SIG-M5 treated with dmso at 0.1 percent for 504 hours (cell line): ENCODE data around the gene SMC3.
"Not testable (repeated sequence)": the region's sequence is repeated elsewhere in the genome, so short reads cannot be mapped to it uniquely, and the experiment has no call there.

Experiments
- DNase-seq: peaks from one replicate; lab custom pipeline; 2025; ENCODE audit not compliant: unreplicated experiment; lab: John Stamatoyannopoulos, UW

Gene SMC3

DNA sequence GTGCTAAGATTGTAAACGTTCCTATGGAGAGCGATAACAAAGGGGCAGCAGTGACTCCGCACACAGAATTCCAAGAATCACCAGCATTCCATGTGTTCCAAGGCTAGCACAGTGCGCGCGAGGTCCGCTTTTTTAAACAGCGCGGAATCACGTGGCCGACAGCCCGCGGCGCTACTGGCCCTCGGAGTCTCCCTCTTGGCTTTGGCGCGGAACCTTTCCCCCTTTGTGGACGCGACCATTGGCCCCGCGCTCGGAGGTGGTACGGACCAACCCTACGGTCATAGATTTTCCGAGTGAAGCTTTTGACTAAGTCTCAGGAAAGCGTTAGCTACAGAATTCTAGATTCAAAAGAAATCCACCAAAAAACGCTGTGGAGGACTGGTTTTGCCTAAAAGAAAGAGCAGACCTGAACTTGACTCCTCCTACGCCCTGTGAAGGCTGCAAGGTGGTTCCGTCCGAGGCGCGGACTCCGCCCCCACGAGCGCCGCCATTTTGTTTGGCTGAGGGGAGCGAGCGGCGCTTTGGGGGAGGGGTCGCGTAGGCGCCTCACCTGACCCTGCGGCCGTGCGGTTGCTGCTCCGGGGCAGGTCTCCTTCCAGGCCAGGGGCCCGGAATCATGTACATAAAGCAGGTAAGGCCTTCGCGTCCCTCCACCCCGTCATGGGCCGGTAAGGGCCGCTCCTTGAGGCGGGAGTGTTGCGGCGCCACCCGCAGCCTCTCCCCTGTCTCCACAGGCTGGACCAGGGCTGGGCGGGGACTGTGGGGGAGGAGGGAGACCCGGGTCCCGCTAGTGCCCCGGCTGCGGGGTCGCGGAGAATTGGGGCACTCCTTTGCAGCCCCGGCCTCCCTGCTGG is at the start of gene SMC3:
TSS of gene SMC3 (plus strand) at position 495 of the 854 bp plus-strand sequence. CDS start at position 617, 122 bp downstream.
- DNase-seq, result peak; percentile 89

DNA sequence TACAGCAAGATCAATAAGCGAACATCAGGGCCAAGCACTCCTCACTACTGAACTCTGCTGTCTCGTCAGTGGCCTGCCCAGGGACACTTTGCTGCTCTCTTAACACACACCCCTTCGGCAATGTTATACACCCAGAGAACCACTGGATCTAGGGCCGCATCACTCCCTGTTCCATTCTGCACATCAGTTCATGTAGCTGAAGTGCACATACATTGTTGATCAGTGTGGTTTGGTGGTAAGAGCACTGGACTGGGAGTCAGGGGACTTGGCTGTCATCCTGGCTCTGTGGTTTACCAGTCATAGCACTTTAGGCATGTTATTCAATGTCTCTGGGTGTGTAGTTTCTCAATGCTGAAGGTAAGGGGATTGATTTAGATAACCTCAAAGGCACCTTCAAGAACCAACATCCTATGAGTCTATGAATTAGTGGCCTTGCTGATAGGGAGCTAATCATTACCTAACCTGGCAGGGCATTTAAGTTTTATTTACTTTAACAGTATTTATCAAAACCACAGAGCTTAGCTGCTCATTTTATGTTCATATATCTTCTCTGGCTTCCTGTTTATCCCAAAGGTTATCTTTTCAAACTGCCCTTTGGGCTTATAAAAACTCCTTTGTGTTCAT is 45.0 kb upstream of the SMC3 start:
- no peak for DNase-seq

DNA sequence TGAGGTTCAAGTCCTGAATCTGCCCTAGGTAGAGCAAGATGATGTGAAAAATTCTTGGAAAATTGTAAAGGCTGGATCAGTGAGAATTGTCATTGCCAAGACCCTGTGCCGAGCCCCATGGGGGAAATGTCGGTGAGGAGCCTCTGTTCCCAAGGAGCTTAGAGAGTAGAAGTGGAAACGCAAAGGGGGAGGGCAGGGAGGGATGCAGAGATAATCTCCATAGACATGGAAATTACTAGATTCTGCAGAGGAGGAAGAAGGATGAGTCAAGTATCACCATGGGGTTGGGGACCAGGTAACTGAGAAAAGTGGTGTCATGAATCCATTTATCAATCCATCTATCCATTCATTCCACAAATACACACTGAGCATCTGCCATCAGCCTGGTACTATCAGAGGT is 43.8 kb upstream of the SMC3 start:
- DNase-seq, result no peak

DNA sequence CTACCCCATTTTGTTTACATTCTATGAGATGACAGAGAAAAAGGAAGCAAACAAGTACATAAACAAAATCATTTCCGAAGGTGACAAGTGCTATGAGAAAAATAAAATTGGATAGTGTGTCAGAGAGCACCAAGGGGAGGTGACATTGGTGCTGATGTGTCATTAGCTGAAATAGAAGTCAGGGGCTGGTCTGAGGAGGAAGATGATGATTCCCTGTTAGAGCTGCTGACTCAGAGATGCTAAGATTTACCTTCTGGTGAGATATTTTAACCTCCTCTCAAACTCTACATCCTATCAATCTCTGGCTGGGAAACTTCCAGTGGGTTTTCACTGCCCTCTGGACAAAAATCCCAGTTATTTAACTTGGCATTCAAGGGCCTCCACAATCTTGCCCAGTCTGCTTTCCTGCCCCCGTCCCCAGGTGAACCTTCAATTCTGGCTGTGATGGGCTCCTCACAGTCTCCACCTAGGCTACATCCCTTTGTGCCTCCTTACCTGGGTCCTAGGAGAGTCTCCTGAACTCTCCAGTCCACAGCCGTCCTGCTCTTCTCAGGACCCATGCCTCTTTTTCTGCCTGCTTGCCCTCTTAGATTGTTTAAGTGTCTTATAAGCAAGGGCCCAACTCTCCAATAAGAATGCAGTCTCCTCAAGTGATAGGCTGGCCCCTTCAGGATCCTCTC is 43.2 kb upstream of the SMC3 start:
- no peak for DNase-seq

DNA sequence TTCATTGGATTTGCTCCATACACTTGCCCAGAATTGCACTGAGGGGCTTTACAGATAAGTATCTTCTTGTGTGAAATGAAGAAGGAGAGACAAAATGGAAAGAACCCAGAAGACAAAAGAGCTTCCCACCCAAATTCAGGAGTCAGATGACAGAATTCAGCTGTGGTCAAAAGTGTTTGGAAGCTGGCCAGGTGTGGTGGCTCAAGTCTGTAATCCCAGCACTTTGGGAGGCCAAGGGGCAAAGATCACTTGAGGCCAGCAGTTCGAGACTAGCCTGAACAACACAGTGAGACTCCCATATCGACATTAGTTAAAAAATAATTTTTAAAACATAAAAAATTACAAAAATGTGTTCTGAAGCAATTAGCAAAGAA is 42.6 kb upstream of the SMC3 start:
- DNase-seq, result no peak

DNA sequence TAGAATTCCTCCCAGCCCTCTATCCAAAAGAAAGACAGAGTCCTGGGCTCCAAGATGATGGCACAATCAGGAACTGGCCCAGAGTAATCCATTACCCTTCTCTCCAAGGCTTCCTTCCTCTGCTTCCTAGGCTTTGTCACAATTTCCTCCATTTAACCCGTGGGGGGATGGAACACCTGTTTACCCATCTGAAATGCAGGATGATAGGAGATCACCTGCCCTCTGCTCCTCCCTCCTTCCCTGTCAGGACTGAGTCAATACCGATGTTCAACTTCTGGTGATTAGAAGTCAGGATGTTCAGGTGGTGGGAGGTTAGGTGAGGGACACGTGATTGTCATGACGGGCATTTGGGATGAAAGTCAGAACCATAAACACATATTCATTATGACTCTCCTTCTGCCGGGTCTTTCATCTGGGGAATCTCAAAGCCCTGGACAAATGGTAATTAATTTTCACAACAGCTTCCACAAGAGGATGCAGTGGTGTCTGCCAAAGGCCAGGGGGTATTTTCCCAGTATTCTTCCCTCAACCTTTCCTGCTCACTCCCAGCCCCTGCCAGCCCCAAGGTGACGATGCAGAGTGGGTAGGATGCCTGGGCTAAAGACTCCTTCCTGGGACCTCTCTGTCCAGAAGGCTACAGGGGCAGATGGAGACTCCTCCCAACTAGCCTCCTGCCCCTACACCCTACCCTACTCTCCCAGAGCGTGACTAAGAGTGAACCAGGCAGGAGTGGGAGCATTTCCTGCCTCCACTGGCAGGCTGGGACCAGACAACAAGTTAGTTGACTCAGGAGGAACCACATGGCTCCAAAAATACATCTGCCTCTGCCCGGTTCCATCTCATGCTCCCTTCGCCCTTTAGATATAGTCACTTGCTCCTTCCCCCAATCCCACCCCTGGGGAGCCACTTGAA is 41.9 kb upstream of the SMC3 start:
- DNase-seq, result no peak

DNA sequence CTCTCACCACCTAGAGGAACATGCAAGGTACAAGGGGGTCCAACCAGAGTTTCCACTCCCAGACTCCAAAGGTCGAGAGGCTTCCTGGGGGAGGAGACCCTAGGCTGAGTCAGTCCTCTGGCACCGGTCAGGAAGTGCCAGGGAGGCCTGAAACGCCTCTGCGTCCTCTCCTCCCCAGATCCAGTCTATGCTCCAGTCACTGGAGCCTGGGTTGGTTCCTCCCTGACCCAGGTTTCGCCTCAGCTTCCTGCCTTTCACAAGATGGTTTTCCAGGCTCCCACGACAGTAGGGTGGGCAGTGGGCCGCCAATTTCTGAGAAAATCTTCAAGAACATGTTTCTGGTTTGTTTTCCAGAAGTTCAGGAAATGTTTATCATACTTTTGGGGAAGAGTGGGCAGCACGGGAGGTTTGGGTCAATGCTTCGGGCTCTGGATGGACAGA is 39.7 kb upstream of the SMC3 start:
- DNase-seq, result no peak

DNA sequence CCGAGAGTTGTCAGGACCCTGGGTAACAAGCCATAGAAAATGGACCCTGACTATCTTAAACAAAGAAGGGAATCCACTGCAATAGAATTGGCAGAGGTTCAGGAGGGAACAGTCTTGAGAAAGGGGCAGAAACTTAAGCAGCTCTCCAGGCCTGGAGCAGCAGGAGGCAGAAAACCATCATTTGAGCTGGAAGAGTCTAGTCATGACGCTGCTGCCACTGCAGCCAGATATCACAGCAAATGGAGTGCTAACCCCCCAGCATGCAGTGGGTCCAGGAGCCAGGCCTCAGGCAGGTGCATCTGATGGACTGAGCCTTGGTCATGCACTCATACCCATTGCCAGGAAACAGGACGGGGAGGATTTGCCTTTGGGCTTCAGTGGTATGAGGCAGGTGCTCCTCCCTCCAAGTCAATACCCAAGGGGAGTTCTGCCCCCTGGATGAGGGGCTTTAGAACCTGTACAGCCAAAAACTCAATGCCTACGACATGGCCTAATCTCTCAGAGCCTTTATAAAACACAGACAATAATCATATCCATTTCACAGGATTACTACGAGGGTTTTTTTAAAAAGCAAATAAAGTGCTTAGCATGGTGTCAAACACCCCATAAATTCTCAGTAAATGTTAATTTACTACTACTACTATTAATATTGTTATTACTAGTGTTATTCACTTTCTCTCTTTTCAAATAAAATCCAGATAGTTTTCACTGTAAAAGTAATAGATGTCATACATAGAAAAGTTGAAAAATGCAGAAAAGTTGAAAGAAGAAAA is 39.1 kb upstream of the SMC3 start:
- no peak for DNase-seq

DNA sequence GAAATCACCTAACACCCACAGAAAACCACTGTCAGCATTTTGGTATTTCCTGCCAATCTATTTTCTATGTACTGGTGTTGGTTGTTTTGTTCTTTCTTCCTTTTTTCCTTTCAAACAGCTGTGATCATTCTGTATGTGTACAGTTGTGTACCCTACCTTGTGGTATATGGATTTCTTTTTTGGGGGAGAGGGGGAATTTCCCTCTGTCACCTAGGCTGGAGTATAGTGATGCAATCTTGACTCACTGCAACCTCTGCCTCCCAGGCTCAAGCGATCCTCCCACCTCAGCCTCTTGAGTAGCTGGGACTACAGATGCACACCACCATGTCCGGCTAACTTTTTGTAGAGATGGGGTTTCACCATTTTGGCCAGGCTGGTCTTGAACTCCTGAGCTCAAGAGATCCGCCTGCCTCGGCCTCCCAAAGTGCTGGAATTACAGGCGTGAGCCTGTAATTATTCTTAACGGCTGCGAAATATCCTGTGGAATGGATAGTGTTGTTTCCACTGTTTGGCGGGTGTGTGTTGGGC is 38.4 kb upstream of the SMC3 start:
- DNase-seq, result not testable (repeated sequence)

DNA sequence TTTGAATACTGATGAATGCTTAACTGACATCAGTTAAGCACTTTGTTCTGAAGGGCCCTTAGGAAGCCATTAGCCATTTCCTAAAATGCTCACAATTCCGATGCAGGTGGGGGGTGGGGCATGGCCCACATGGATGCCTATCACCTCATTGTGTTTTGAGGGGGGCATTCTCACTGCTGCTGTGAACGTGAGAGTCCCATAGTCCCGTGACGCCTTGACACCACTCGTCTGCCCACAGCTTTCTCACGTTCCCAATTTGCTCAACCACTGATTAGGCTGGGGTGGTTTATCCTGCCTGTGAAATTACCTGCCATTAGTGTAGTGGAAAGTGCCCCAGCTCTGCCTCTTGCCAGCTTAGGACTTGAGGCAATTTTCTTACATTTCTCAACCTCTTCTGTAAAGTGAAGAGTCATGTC is 37.9 kb upstream of the SMC3 start:
- DNase-seq, result no peak

DNA sequence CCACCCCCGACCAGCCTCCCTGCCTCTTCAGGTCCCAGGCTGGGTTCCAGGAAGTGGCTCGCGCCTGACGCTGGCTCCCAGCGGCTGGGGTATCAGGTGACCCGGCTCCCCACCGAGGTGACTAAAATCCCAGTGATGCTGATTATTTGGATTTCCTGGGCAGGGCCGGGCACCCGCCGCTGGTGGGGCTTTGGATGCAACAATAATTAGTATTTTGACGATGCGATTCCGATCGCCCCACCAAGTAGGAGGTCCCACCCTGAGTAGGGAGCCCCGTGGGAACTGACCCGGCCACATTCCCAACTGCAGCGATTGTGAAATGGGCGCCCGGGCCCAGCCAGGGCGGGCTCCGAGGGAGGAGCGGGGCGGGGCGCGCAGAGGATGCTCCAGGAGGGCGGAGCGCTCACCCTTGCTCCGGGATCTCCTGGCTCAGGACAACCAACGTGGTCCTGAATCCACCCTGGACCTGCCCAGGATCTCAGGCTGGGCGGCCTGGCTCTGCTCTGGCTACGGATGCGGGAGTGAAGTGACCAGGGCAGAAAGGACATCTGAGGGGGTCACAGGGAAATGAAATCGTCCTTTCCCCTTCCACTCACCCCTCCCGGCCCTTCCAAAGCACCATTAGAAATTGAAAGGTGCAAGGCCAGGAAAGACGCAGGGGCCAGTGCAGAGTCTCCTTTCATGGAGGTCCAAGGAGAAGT is 37.2 kb upstream of the SMC3 start:
- no peak for DNase-seq

DNA sequence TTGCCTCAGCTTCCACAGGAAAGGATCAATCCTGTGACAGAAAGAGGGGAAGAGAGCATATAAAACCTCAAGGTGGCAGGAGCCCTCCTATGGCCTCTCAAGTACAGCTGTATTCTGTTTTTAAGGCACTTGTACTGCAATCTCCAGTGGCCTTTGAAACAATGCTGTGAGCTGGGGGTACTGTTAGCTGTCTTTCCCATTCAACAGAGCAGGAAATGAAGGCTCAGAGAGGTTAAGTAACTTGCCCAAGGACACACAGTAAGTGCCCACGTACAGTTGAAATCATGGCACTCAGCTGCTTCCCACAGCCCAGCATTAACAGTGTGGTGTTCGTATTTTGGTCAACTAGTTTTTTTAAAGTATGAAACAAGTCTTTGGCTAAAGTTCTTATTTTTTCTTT is 35.8 kb upstream of the SMC3 start:
- no peak for DNase-seq

DNA sequence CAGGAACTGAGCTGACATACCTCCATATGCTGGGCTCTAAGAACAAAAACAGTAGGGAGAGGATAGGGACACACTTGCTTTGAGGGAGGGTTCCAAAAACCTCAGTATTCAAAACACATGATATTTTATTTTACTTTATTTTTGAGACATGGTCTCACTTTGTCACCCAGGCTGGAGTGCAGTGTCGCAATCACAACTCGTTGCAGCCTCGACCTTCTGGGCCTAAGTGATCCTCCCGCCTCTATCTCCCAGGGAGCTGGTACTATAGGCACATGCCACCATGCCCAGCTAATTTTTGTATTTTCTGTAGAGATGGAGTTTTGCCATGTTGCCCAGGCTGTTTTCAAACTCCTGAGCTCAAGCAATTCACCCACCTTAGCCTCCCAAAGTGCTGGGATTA is 34.9 kb upstream of the SMC3 start:
- not testable (repeated sequence) for DNase-seq

DNA sequence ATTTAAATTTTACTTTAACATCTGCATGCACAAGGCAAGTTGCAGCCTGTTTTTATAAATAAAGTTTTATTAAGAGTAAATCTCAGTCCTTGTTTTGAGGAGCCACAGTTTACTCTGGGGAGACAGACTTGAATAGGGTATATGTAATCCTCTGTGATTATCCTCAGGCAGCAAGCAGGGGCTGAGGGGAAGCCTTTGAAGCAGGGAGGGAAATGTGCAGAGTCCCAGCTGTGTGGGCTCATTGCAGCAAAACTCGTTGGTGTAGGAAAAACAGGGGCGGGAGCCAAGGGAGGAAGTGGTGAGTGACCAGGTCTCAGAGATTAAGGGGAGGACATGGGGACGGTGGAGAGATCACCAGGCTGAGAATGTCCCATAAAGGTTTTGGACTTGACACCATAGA is 34.3 kb upstream of the SMC3 start:
- no peak for DNase-seq

DNA sequence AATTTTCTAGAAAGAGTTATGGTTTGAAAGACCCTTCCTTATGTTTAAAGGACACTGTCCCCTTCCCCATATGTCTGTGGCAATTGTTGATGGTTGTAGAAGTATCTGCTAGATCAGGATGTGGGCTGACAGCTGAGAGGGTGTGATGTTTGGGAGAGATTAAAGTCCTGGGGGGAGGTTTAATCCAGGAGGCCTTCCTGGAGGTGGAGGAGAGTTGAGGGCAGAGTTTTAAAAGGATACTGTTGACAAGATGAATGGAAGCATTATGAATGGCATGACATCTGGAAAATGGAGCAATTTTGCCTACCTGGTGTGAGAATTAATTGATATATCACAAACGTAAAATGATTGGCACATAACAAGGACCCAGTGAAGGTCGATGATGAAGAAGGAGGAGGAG is 32.9 kb upstream of the SMC3 start:
- no peak for DNase-seq

DNA sequence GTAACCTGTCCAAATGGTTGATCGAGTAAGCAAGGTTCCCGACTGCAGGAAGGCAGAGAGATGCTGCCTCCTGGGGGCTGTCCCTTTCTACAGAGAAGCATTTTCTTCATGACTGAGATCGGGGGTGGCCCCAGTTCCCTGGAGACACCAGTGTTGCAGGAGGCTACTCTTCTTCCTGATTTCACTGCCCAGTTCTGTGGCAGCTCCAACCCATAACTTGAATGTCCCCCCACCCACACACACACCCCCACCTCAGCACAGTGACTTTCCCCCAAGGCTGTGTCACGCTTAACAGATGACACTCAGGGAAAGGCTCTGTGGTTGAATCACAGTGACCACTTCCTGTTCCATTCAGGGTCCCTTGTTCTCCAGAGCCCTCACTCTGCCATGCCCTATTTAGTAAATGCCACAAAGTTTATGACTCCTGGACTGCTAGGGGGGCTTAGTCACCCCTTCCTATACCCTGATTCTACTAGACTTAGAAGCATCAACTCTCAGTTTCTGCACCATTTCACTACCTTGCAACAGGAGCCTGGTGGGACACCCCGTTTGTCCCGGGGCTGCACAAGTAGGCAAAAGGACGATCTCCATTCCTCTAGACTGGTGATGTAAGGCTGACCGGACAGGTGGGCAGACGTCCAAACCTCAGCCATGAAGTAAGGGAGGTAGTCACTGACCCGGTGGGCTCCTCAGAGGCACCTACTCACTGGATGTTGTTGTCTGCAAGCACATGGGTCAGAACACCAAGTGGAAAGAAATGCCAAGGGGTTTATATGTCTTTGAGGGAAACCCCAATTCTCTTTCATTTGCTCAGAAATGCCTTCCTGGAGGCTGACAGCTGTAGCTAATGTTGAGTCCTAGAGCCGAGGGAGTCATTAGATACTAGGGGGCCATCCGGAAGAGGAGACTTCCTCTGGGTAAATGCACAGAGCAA is 31.3 kb upstream of the SMC3 start:
- peak; percentile 29 for DNase-seq

DNA sequence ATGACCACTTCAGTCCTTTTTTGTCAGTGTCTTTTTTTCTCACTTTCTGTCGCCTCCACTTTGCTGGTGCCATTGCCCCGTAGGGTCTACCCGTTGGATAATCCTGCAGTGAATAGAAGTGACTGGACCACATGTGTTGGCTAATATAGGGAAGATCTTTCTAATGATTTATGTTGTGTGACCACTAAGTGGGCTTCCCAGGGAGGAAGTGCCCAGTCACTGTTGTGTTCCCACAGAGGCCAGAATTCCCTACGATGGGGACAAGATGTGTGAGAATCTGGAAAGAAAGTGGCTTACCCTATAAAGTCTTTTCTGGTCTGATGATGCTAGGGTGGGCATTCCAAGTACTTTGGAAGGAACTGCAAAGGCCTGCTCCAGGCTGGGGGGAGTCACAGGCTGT is 28.4 kb upstream of the SMC3 start:
- no peak for DNase-seq

DNA sequence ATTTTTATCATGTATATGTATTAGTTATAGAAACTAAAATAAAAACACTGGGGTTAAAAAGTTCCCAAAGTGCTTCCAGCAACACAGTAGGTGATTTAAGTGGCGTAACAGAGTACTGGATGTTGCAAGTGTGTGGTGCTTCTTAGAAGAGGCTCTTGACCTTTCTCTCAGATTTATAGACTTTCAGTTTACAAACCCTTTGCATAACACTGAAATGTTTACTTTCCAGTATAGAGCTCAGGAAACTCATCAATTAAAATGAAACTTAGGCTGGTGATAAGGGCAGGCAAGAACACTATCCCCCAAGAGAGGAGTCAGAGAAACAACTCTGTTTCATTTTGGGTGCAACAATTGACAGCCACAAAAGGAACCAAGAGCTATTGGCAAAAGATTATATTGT is 27.5 kb upstream of the SMC3 start:
- no peak for DNase-seq
